Sigmoid colon (tissue), 4 donors: ENCODE data around the gene IFT25.

ENCODE experiments used
- EP300 ChIP-seq, 4 donors: sonication (generic); formaldehyde crosslinking; IDR thresholded peaks; one replicate each; pipeline ENCODE4 v1.6.1; 2017; ENCODE audit warnings: antibody characterized with exemption in 4 of 4
- POLR2A ChIP-seq, 2 donors: fragments of 450-650 bp; IDR thresholded peaks; one replicate each; pipeline ENCODE4 v1.6.1; 2016; ENCODE audit warnings: antibody characterized with exemption in 2 of 2, mild to moderate bottlenecking in 2 of 2, moderate library complexity in 2 of 2
- TF ChIP-seq, protein P1 (sequence below), 4 experiments: fragments of 450-650 bp in 3 of 4; fragments of 200-600 bp in 1 of 4; IDR thresholded peaks; one replicate each; pipeline ENCODE4 v1.5.1; 2016 to 2019; ENCODE audit warnings: antibody characterized with exemption in 4 of 4, mild to moderate bottlenecking in 3 of 4, moderate library complexity in 2 of 4

DNA sequence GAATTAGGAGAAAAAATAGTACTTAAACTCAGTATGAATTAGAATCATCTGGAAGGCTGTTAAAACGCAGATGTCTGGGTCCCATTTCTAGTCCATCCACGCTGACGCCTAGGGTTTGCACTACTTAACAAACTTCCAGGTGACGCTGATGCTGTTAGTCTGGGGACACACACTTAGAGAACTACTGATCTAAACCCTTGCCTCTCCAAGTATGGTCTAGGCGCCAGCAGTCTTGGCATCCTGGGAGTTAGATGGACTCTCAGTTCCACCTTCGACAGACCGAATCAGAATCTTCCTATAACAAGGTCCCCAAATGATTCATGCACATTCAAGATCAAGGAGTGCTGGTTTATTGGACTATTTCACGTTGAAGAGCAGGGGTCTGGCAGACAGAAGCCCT is 40.0 kb downstream of the IFT25 start:
- no peak for TF ChIP-seq POLR2A (IDR thresholded peaks at IDR 0.05)
- TF ChIP-seq, protein P1, sequence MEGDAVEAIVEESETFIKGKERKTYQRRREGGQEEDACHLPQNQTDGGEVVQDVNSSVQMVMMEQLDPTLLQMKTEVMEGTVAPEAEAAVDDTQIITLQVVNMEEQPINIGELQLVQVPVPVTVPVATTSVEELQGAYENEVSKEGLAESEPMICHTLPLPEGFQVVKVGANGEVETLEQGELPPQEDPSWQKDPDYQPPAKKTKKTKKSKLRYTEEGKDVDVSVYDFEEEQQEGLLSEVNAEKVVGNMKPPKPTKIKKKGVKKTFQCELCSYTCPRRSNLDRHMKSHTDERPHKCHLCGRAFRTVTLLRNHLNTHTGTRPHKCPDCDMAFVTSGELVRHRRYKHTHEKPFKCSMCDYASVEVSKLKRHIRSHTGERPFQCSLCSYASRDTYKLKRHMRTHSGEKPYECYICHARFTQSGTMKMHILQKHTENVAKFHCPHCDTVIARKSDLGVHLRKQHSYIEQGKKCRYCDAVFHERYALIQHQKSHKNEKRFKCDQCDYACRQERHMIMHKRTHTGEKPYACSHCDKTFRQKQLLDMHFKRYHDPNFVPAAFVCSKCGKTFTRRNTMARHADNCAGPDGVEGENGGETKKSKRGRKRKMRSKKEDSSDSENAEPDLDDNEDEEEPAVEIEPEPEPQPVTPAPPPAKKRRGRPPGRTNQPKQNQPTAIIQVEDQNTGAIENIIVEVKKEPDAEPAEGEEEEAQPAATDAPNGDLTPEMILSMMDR (IDR thresholded peaks at IDR 0.05), result no peak
- no peak for TF ChIP-seq EP300 (IDR thresholded peaks at IDR 0.05)
